WTC11 (cell line): Measurements from ENCODE around the gene MIOX. TPM values are rescaled to one million over a fixed set of nuclear protein-coding genes. Genes with fewer than 3 reads are reported as not detected.

Experiments used
- ATAC-seq: fragments of 200-7000 bp; cut with Tn5 transposase; 2 replicates; pipeline ENCODE4 v1.10.0; 2021; ENCODE audit warnings: mild to moderate bottlenecking, moderate library complexity
- CTCF ChIA-PET: fragments of 300-600 bp; sonication (Branson Sonifier 250); formaldehyde crosslinking; loops from one replicate; lab custom pipeline; 2021; ENCODE audit warnings: antibody characterized with exemption; lab: Charles Lee
- POLR2A ChIA-PET: fragments of 350-600 bp; sonication (Branson Sonifier 250); formaldehyde crosslinking; loops from one replicate; lab custom pipeline; 2021; ENCODE audit warnings: antibody characterized with exemption; lab: Charles Lee
- DNase-seq: peaks from one replicate; pipeline ENCODE4 v3.0.0; 2021; ENCODE audit warnings: low spot score
- H3K27ac Mint-ChIP-seq: 2 replicates; pipeline ENCODE4 v1.8.0; 2021; ENCODE audit warnings: mixed read lengths
- H3K27me3 Mint-ChIP-seq: 2 replicates; pipeline ENCODE4 v1.8.0; 2021; ENCODE audit warnings: low read depth, mild to moderate bottlenecking, moderate library complexity, mixed read lengths
- H3K36me3 Mint-ChIP-seq: 2 replicates; pipeline ENCODE4 v1.8.0; 2021; ENCODE audit warnings: mixed read lengths
- H3K4me1 Mint-ChIP-seq: 2 replicates; pipeline ENCODE4 v1.8.0; 2022; ENCODE audit warnings: mixed read lengths
- H3K4me3 Mint-ChIP-seq: 2 replicates; pipeline ENCODE4 v1.8.0; 2021; ENCODE audit warnings: mild to moderate bottlenecking, moderate library complexity, mixed read lengths
- H3K9me3 Mint-ChIP-seq: 2 replicates; pipeline ENCODE4 v1.8.0; 2021; ENCODE audit warnings: mixed read lengths
- AFF4 ChIP-seq: sonication (generic); formaldehyde crosslinking; IDR thresholded peaks from 2 replicates; pipeline ENCODE4 v1.8.1; 2023; ENCODE audit warnings: mild to moderate bottlenecking, missing genetic modification reagents, borderline replicate concordance
- ARID4B ChIP-seq: sonication (generic); formaldehyde crosslinking; IDR thresholded peaks from 2 replicates; pipeline ENCODE4 v1.8.0; 2023; ENCODE audit warnings: missing genetic modification reagents, mild to moderate bottlenecking, borderline replicate concordance
- ATF1 ChIP-seq: sonication (generic); formaldehyde crosslinking; IDR thresholded peaks from 2 replicates; pipeline ENCODE4 v1.8.1; 2023; ENCODE audit warnings: mild to moderate bottlenecking, moderate library complexity, missing genetic modification reagents
- ATF3 ChIP-seq: sonication (generic); formaldehyde crosslinking; conservative IDR thresholded peaks from 2 replicates; pipeline ENCODE4 v1.8.1; 2022; ENCODE audit warnings: mild to moderate bottlenecking, missing genetic modification reagents
- CDX4 ChIP-seq: fragments of 250-450 bp; sonication (Bioruptor Pico); IDR thresholded peaks from 2 replicates; pipeline ENCODE4 v1.9.0; 2021; ENCODE audit warnings: moderate library complexity, mild to moderate bottlenecking, inconsistent platforms, borderline replicate concordance
- EMX1 ChIP-seq: fragments of 250-450 bp; sonication (Bioruptor Pico); IDR thresholded peaks from 2 replicates; pipeline ENCODE4 v1.8.0; 2021; ENCODE audit warnings: mild to moderate bottlenecking
- ETV6 ChIP-seq: sonication (generic); formaldehyde crosslinking; IDR thresholded peaks from 2 replicates; pipeline ENCODE4 v1.8.1; 2022; ENCODE audit warnings: mild to moderate bottlenecking, missing genetic modification reagents
- FOXP1 ChIP-seq: sonication (generic); formaldehyde crosslinking; IDR thresholded peaks from 2 replicates; pipeline ENCODE4 v1.8.0; 2022; ENCODE audit warnings: missing genetic modification reagents, mild to moderate bottlenecking, moderate library complexity, borderline replicate concordance
- HMGA2 ChIP-seq: fragments of 250-450 bp; sonication (Bioruptor Pico); IDR thresholded peaks from 2 replicates; pipeline ENCODE4 v1.4.0; 2021; ENCODE audit warnings: mild to moderate bottlenecking, moderate library complexity
- IRF1 ChIP-seq: sonication (generic); formaldehyde crosslinking; IDR thresholded peaks from 2 replicates; pipeline ENCODE4 v1.8.0; 2023; ENCODE audit warnings: missing genetic modification reagents
- IRF2 ChIP-seq: sonication (generic); formaldehyde crosslinking; IDR thresholded peaks from 2 replicates; pipeline ENCODE4 v1.8.0; 2022; ENCODE audit warnings: low read depth, missing genetic modification reagents, borderline replicate concordance
- NR3C1 ChIP-seq: sonication (generic); formaldehyde crosslinking; conservative IDR thresholded peaks from 2 replicates; pipeline ENCODE4 v1.8.1; 2023; ENCODE audit warnings: low read depth, mild to moderate bottlenecking, missing genetic modification reagents
- OVOL2 ChIP-seq: fragments of 250-450 bp; sonication (Bioruptor Pico); IDR thresholded peaks from 2 replicates; pipeline ENCODE4 v1.9.0; 2021; ENCODE audit warnings: mild to moderate bottlenecking, borderline replicate concordance
- PREB ChIP-seq: sonication (generic); formaldehyde crosslinking; IDR thresholded peaks from 2 replicates; pipeline ENCODE4 v1.8.1; 2022; ENCODE audit warnings: mild to moderate bottlenecking, missing genetic modification reagents, moderate library complexity, borderline replicate concordance
- PRRX2 ChIP-seq: fragments of 250-450 bp; sonication (Bioruptor Pico); IDR thresholded peaks from 2 replicates; pipeline ENCODE4 v1.8.0; 2021; ENCODE audit warnings: mild to moderate bottlenecking
- RORB ChIP-seq: fragments of 250-450 bp; sonication (Bioruptor Pico); IDR thresholded peaks from 2 replicates; pipeline ENCODE4 v1.9.0; 2021; ENCODE audit warnings: mild to moderate bottlenecking
- STAT6 ChIP-seq: sonication (generic); formaldehyde crosslinking; conservative IDR thresholded peaks from 2 replicates; pipeline ENCODE4 v1.8.1; 2023; ENCODE audit warnings: mild to moderate bottlenecking, low read depth, missing genetic modification reagents, moderate library complexity
- USF1 ChIP-seq: sonication (generic); formaldehyde crosslinking; IDR thresholded peaks from 2 replicates; pipeline ENCODE4 v1.8.0; 2022; ENCODE audit warnings: mild to moderate bottlenecking, missing genetic modification reagents
- ZBTB21 ChIP-seq: sonication (generic); formaldehyde crosslinking; IDR thresholded peaks from 2 replicates; pipeline ENCODE4 v1.8.1; 2023; ENCODE audit warnings: mild to moderate bottlenecking, missing genetic modification reagents, borderline replicate concordance
- ZNF317 ChIP-seq: sonication (generic); formaldehyde crosslinking; IDR thresholded peaks from 2 replicates; pipeline ENCODE4 v1.8.1; 2023; ENCODE audit warnings: low read depth, mild to moderate bottlenecking, moderate library complexity, missing genetic modification reagents, borderline replicate concordance
- ZNF671 ChIP-seq: fragments of 250-450 bp; sonication (Bioruptor Pico); IDR thresholded peaks from 2 replicates; pipeline ENCODE4 v1.8.0; 2021; ENCODE audit warnings: mild to moderate bottlenecking
- total RNA-seq: library from RNA; stranded (reverse); gene quantifications from 3 replicates; pipeline ENCODE4 v1.2.3, GENCODE V29; 2021

The MIOX gene
- total RNA-seq, 1 experiment from 2014 or later = 0.33 TPM

GRCh38 chr22:50454556-50455075, 32.0 kb upstream of the MIOX start (continued):
- TF ChIP-seq ATF3 (CRISPR knock-in tag) = no peak
- no peak for TF ChIP-seq ZNF317 (CRISPR knock-in tag)
- no peak for TF ChIP-seq ZBTB21 (CRISPR knock-in tag)
- TF ChIP-seq CDX4 (CRISPR knock-in tag) = no peak
- TF ChIP-seq ZNF671 (CRISPR knock-in tag) = no peak
- no peak for TF ChIP-seq USF1 (CRISPR knock-in tag)
- TF ChIP-seq PRRX2 (CRISPR knock-in tag) = no peak
- no peak for TF ChIP-seq HMGA2 (CRISPR knock-in tag)
- no peak for TF ChIP-seq NR3C1 (CRISPR knock-in tag)
- TF ChIP-seq ATF1 = no peak
- TF ChIP-seq OVOL2 (CRISPR knock-in tag) = no peak
- TF ChIP-seq IRF2 (CRISPR knock-in tag) = no peak

- Mint-ChIP-seq H3K36me3 (peaks cover 37% of the 10 kb centered on the region), H3K27ac (no peak overlapping the region), H3K4me3 (no peak overlapping the region), H3K27me3 (no peaks in the 10 kb centered on the region), H3K9me3 (no peaks in the 10 kb centered on the region), H3K4me1 (no peaks in the 10 kb centered on the region)
- ChIA-PET POLR2A (no interaction called here), CTCF (interaction anchor here (0.8 to 1.8 kb wide), 2 partner anchors 16 to 42 kb away, joined by 4 to 9 read pairs; no protein-coding TSS in a partner anchor)
- DNase-seq = no peak
- ATAC-seq = no peak
- TF ChIP-seq PREB (no peak), ARID4B (CRISPR knock-in tag) (no peak), FOXP1 (CRISPR knock-in tag) (no peak), ETV6 (CRISPR knock-in tag) (no peak), EMX1 (CRISPR knock-in tag) (no peak), RORB (CRISPR knock-in tag) (no peak), AFF4 (CRISPR knock-in tag) (no peak), STAT6 (no peak), IRF1 (CRISPR knock-in tag) (no peak)
These were observed 31.5 kb upstream of the MIOX start for GRCh38 chr22:50455201-50455600.
